IMR-90 (cell line): ENCODE measurements around the gene TPST1. TPM values are rescaled to one million over a fixed set of nuclear protein-coding genes. Genes with fewer than 3 reads are reported as not detected.

Experiments used
- ATAC-seq: fragments of 200-7000 bp; cut with Tn5 transposase; 2 replicates; pipeline ENCODE4 v1.9.1; 2020; ENCODE audit warnings: low read depth, mild to moderate bottlenecking, moderate library complexity
- BruUV-seq: library from RNA; stranded (reverse); fragments of 400-500 nt; replicated peaks from 2 replicates; lab custom pipeline; 2021; lab: Mats Ljungman, UMichigan
- CTCF ChIA-PET: fragments of 300-600 bp; formaldehyde crosslinking; extraction: SDS; loops from one replicate; lab custom pipeline; 2021; ENCODE audit warnings: antibody characterized with exemption; lab: Yijun Ruan, JAX
- POLR2A ChIA-PET: fragments of 300-600 bp; sonication (Branson Sonifier 250); formaldehyde crosslinking; loops from one replicate; lab custom pipeline; 2022; ENCODE audit warnings: antibody characterized with exemption; ENCODE audit not compliant: unreplicated experiment; lab: Charles Lee
- DNase-seq: peaks from one replicate; pipeline ENCODE4 v3.0.0; 2013
- H2AFZ ChIP-seq: replicated peaks from 2 replicates; pipeline ENCODE3; 2013; ENCODE audit warnings: low read length, mild to moderate bottlenecking; ENCODE audit not compliant: poor library complexity
- H2AK5ac ChIP-seq: 2 replicates; pipeline ENCODE4 v1.6.1; 2013; ENCODE audit warnings: low read depth, low read length, inconsistent platforms
- H2AK9ac ChIP-seq: replicated peaks from 2 replicates; pipeline ENCODE3; 2013; ENCODE audit warnings: mild to moderate bottlenecking, low read depth, low read length, moderate library complexity; ENCODE audit not compliant: poor library complexity
- H2BK120ac ChIP-seq: 2 replicates; pipeline ENCODE4 v1.6.1; 2013; ENCODE audit warnings: low read depth, low read length, inconsistent platforms
- H2BK15ac ChIP-seq: 3 replicates; pipeline ENCODE4 v1.6.1; 2013; ENCODE audit warnings: low read depth, low read length, inconsistent platforms
- H2BK20ac ChIP-seq: 2 replicates; pipeline ENCODE4 v1.6.1; 2013; ENCODE audit warnings: low read depth, mild to moderate bottlenecking, inconsistent platforms, low read length, moderate library complexity
- H2BK5ac ChIP-seq: 2 replicates; pipeline ENCODE4 v1.6.1; 2013; ENCODE audit warnings: mild to moderate bottlenecking, low read depth, low read length, inconsistent platforms; ENCODE audit not compliant: poor library complexity, severe bottlenecking
- H3K14ac ChIP-seq: replicated peaks from 2 replicates; pipeline ENCODE4 v1.6.1; 2013; ENCODE audit warnings: low read depth, low read length, inconsistent platforms
- H3K18ac ChIP-seq: 2 replicates; pipeline ENCODE4 v1.6.1; 2013; ENCODE audit warnings: low read depth, low read length, control low read depth
- H3K23ac ChIP-seq: 2 replicates; pipeline ENCODE4 v1.6.1; 2013; ENCODE audit warnings: low read depth, low read length, inconsistent platforms
- H3K27ac ChIP-seq: 2 replicates; pipeline ENCODE4 v1.5.1; 2013; ENCODE audit warnings: mild to moderate bottlenecking, control low read depth, low read length; ENCODE audit not compliant: insufficient read depth
- H3K27me3 ChIP-seq: 2 replicates; pipeline ENCODE4 v1.6.1; 2013; ENCODE audit warnings: low read length; ENCODE audit not compliant: control insufficient read depth, insufficient read depth
- H3K36me3 ChIP-seq: 2 replicates; pipeline ENCODE4 v1.6.1; 2013; ENCODE audit warnings: low read length, mixed read lengths; ENCODE audit not compliant: control insufficient read depth, insufficient read depth
- H3K4ac ChIP-seq: 2 replicates; pipeline ENCODE4 v1.6.1; 2013; ENCODE audit warnings: low read depth, low read length, inconsistent platforms
- H3K4me1 ChIP-seq: 2 replicates; pipeline ENCODE4 v1.6.1; 2013; ENCODE audit warnings: low read length, mixed read lengths; ENCODE audit not compliant: control insufficient read depth, insufficient read depth
- H3K4me2 ChIP-seq: 2 replicates; pipeline ENCODE4 v1.6.1; 2013; ENCODE audit warnings: low read depth, mild to moderate bottlenecking, control low read depth, low read length, moderate library complexity
- H3K4me3 ChIP-seq: 2 replicates; pipeline ENCODE4 v1.5.1; 2013; ENCODE audit warnings: low read depth, mild to moderate bottlenecking, control low read depth, low read length, moderate library complexity; ENCODE audit not compliant: insufficient read depth
- H3K56ac ChIP-seq: 2 replicates; pipeline ENCODE4 v1.6.1; 2013; ENCODE audit warnings: low read length, inconsistent platforms; ENCODE audit not compliant: insufficient read depth; ENCODE audit errors: extremely low read depth
- H3K79me1 ChIP-seq, 2 experiments: 2 replicates each; pipeline ENCODE4 v1.6.1; 2013; ENCODE audit warnings: low read length in 2 of 2, inconsistent platforms in 1 of 2, low read depth in 1 of 2
- H3K9ac ChIP-seq: 2 replicates; pipeline ENCODE4 v1.6.1; 2013; ENCODE audit warnings: low read depth, low read length, control low read depth
- H3K9me1 ChIP-seq: 2 replicates; pipeline ENCODE4 v1.6.1; 2013; ENCODE audit warnings: low read length, inconsistent platforms; ENCODE audit not compliant: insufficient read depth
- H3K9me3 ChIP-seq: 2 replicates; pipeline ENCODE4 v1.6.1; 2013; ENCODE audit warnings: low read length; ENCODE audit not compliant: control insufficient read depth, insufficient read depth
- H4K20me1 ChIP-seq: 2 replicates; pipeline ENCODE4 v1.6.1; 2013; ENCODE audit warnings: low read length, inconsistent platforms; ENCODE audit not compliant: insufficient read depth
- H4K5ac ChIP-seq: 2 replicates; pipeline ENCODE4 v1.6.1; 2013; ENCODE audit warnings: mild to moderate bottlenecking, low read depth, low read length, control low read depth
- H4K8ac ChIP-seq, 2 experiments: 2 replicates each; pipeline ENCODE4 v1.6.1; 2013; ENCODE audit warnings: low read depth in 2 of 2, low read length in 2 of 2, control low read depth in 1 of 2, inconsistent platforms in 1 of 2
- H4K91ac ChIP-seq: 2 replicates; pipeline ENCODE4 v1.6.1; 2013; ENCODE audit warnings: low read depth, low read length, inconsistent platforms; ENCODE audit not compliant: insufficient read depth
- BHLHE40 ChIP-seq: fragments of 150-350 bp; IDR thresholded peaks from 2 replicates; pipeline ENCODE4 v1.6.1; 2016; ENCODE audit warnings: mild to moderate bottlenecking, low read depth, low read length
- CEBPB ChIP-seq: IDR thresholded peaks from 2 replicates; pipeline ENCODE4 v1.6.1; 2012; ENCODE audit warnings: low read depth, low read length, improper control_type of control experiment
- CHD1 ChIP-seq: IDR thresholded peaks from 2 replicates; pipeline ENCODE4 v1.6.1; 2012; ENCODE audit warnings: low read depth, low read length, improper control_type of control experiment
- CTCF ChIP-seq: conservative IDR thresholded peaks from 2 replicates; pipeline ENCODE4 v1.5.1; 2012; ENCODE audit warnings: mild to moderate bottlenecking, low read depth, low read length, improper control_type of control experiment
- ELK1 ChIP-seq: fragments of 150-350 bp; IDR thresholded peaks from 2 replicates; pipeline ENCODE4 v1.6.1; 2016; ENCODE audit warnings: low read depth, mild to moderate bottlenecking, low read length, moderate library complexity, borderline replicate concordance
- FOS ChIP-seq: fragments of 150-350 bp; IDR thresholded peaks from 2 replicates; pipeline ENCODE4 v1.6.1; 2016; ENCODE audit warnings: low read depth, low read length
- MAFK ChIP-seq: IDR thresholded peaks from 2 replicates; pipeline ENCODE4 v1.6.1; 2012; ENCODE audit warnings: low read depth, low read length, improper control_type of control experiment
- MAZ ChIP-seq: IDR thresholded peaks from 2 replicates; pipeline ENCODE4 v1.6.1; 2012; ENCODE audit warnings: low read depth, mild to moderate bottlenecking, low read length, improper control_type of control experiment, moderate library complexity, borderline replicate concordance
- MXI1 ChIP-seq: IDR thresholded peaks from 2 replicates; pipeline ENCODE4 v1.6.1; 2012; ENCODE audit warnings: low read depth, mild to moderate bottlenecking, low read length, moderate library complexity, borderline replicate concordance
- NFE2L2 ChIP-seq: fragments of 150-350 bp; IDR thresholded peaks from 2 replicates; pipeline ENCODE4 v1.6.1; 2016; ENCODE audit warnings: low read depth, mild to moderate bottlenecking, low read length
- POLR2A ChIP-seq: IDR thresholded peaks from 2 replicates; pipeline ENCODE4 v1.6.1; 2012; ENCODE audit warnings: mild to moderate bottlenecking, low read depth, low read length
- RAD21 ChIP-seq: IDR thresholded peaks from 2 replicates; pipeline ENCODE4 v1.6.1; 2012; ENCODE audit warnings: low read length, improper control_type of control experiment
- RCOR1 ChIP-seq: IDR thresholded peaks from 2 replicates; pipeline ENCODE4 v1.6.1; 2012; ENCODE audit warnings: mild to moderate bottlenecking, low read length, improper control_type of control experiment; ENCODE audit not compliant: insufficient replicate concordance
- RFX5 ChIP-seq: IDR thresholded peaks from 2 replicates; pipeline ENCODE4 v1.8.0; 2012; ENCODE audit warnings: low read depth, mild to moderate bottlenecking, low read length, moderate library complexity
- SMC3 ChIP-seq: fragments of 150-350 bp; IDR thresholded peaks from 2 replicates; pipeline ENCODE4 v1.6.1; 2016; ENCODE audit warnings: low read depth, mild to moderate bottlenecking, antibody characterized with exemption, low read length, moderate library complexity
- USF2 ChIP-seq: fragments of 150-350 bp; IDR thresholded peaks from 2 replicates; pipeline ENCODE4 v1.6.1; 2017; ENCODE audit warnings: mild to moderate bottlenecking, antibody characterized with exemption, low read length, low read depth
- WGBS, 2 experiments: methylation state at CpG; one replicate each; pipeline versions ENCODE4 v1.1.5 to v1.1.7; 2013; ENCODE audit warnings: missing lambda C conversion rate in 2 of 2; ENCODE audit not compliant: insufficient read length in 1 of 2; ENCODE audit errors: extremely low coverage in 2 of 2; 5-methylcytosine and 5-hydroxymethylcytosine counted together
- dilution Hi-C: fragments of 300-500 bp; cut with HindIII; formaldehyde crosslinking; loops from one replicate; pipeline ENCODE4 v1.14.3; 2018; ENCODE audit warnings: low sequenced_read_pairs; ENCODE audit not compliant: unreplicated experiment
- in situ Hi-C: fragments of 300-500 bp; cut with MboI; formaldehyde crosslinking; loops from 3 replicates; pipeline ENCODE4 v1.14.3; 2019; ENCODE audit warnings: low sequenced_read_pairs, inconsistent platforms, mixed read lengths
- intact Hi-C: fragments of 100-400 bp; cut with micrococcal nuclease; formaldehyde crosslinking; loops from 2 replicates; pipeline ENCODE4 v1.10.0; 2022
- polyA plus RNA-seq, 3 experiments: library from polyadenylated mRNA; depleted of rRNA; stranded (reverse); fragments of >200 nt; gene quantifications; 2 replicates each; pipeline ENCODE4 v1.2.3, GENCODE V29; 2012; ENCODE audit warnings: low replicate concordance in 1 of 3
- total RNA-seq: library from RNA; depleted of rRNA; stranded (reverse); fragments of >200 nt; gene quantifications from 2 replicates; pipeline ENCODE4 v1.2.3, GENCODE V29; 2012

The TPST1 gene
- total and polyA plus RNA-seq, 2 of the 4 experiments (the other 2 are of a cell fraction): 37.7 to 58.6 TPM

DNA sequence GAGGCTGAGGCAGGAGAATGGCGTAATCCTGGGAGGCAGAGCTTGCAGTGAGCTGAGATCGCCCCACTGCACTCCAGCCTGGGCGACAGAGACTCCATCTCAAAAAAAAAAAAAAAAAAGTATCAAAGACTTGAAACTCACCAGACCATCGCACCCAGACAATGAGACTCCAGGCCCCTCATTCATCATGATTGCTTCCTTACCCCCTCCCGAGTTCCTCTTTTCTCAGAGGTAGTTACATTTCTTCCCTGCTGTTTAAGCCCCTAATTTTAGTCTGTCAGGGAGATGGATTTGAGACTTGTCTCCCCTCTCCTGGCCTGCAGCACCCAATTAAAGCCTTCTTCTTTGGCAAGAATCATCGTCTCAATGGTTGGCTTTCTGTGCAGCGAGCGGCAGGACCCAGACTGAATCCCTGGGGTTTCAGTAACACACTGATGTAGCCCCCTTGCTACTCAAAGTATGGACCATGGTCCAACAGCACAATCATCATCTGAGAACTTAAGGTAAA, 19.4 kb upstream of the TPST1 start:
- Histone ChIP-seq H2BK120ac (no peak overlapping the region), H3K27me3 (no peaks in the 10 kb centered on the region; the same call in 1 of the 2 replicates), H3K79me1 (no peaks in the 10 kb centered on the region), H4K20me1 (no peaks in the 10 kb centered on the region), H3K56ac (no peak overlapping the region), H3K4me3 (no peak overlapping the region), H3K4me1 (peaks cover 11% of the 10 kb centered on the region), H3K36me3 (no peaks in the 10 kb centered on the region), H2AK9ac (no peak overlapping the region), H2BK15ac (no peak overlapping the region; the same call in 2 of the 3 replicates), H3K9me1 (no peaks in the 10 kb centered on the region), H4K5ac (no peak overlapping the region), H3K9ac (no peak overlapping the region), H3K23ac (no peak overlapping the region), H2AK5ac (no peak overlapping the region), H3K18ac (no peak overlapping the region), H2BK20ac (no peak overlapping the region), H3K27ac (no peak overlapping the region), H3K9me3 (peaks cover 2% of the 10 kb centered on the region; the same call in 1 of the 2 replicates), H4K91ac (no peak overlapping the region), H2AFZ (no peak overlapping the region), H3K4me2 (no peak overlapping the region), H4K8ac (no peak overlapping the region), H3K4ac (no peak overlapping the region), H2BK5ac (no peak overlapping the region), H3K14ac (no peak overlapping the region)
- in situ Hi-C loops: no loop called here
- intact Hi-C loops: no loop called here
- ChIA-PET POLR2A (no interaction called here), CTCF (no interaction called here)
- BruUV-seq: no TSS peak
- no peak for DNase-seq
- TF ChIP-seq MAZ (no peak), CHD1 (no peak), USF2 (no peak), MAFK (no peak), RFX5 (no peak), CTCF (no peak), CEBPB (no peak), NFE2L2 (no peak), POLR2A (no peak), SMC3 (no peak), RCOR1 (no peak), ELK1 (no peak), RAD21 (no peak), MXI1 (no peak), FOS (no peak), BHLHE40 (no peak)
- ATAC-seq: no peak
- WGBS, 2 experiments: 100% methylated on average over 3 of the region's 8 CpGs; no CpG with 5 or more reads in 1 of the 2 experiments
- dilution Hi-C loops: no loop called here
